ENCODE results near the gene TRAFD1.

DNA sequence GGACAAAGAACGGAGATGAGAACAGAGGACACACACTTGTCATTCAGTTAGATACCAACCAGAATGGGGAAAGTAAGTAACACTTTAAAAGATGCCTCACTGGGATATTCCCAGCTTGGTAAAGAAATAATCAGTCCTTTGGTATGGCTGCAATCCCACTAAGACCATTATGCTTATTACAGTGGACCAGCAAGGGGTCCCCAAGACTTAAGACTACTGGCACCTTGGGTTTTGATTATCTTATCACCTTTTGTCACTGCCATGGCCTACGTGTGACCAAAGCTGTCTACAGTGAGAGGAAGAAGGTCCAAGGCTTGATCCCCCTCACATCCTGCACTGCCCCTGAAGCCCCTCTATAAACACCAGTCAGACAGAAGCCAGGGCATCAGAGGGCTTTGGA, 65.8 kb downstream of the TRAFD1 start:
- TF ChIP-seq CTCF (IDR thresholded peaks at IDR 0.05; ENCODE audit: insufficient read depth, low read length, poor library complexity, severe bottlenecking) (no peak), EZH2phosphoT487 (conservative IDR thresholded peaks at IDR 0.05; ENCODE audit: low read length) (no peak)

All from SU-DHL-6 (cell line).